ENCODE data around the gene HMGB1. TPM values are rescaled to one million over a fixed set of nuclear protein-coding genes. Genes with fewer than 3 reads are reported as not detected.
A peak's percentile ranks its signal among the peaks of the same experiment; 100 is the strongest.

The HMGB1 gene
- total RNA-seq, 3 donors from 2014 or later (not counting 1 experiment from before 2014, with no cell fraction given) = 397 to 449 (median 409) TPM

- intact Hi-C loops (cut with micrococcal nuclease) = loop anchor here (2.0 to 5.0 kb wide), 2 partner anchors 40 to 45 kb away; no protein-coding TSS in a partner anchor
- H3K9me3 Mint-ChIP-seq = no peaks in the 10 kb centered on the region
- TF ChIP-seq CTCF (IDR thresholded peaks at IDR 0.05) = no peak
- H3K4me3 Mint-ChIP-seq = peak within 1 kb of the TSS; percentile 94
- H3K4me1 ChIP-seq (ENCODE audit: control insufficient read depth, insufficient read depth, low read length) = peaks cover 9% of the 10 kb centered on the region
- no peaks in the 10 kb centered on the region for H3K27me3 Mint-ChIP-seq (ENCODE audit: low read depth in 2 of 2)
- H3K36me3 ChIP-seq (ENCODE audit: control insufficient read depth, insufficient read depth, low read length) = no peaks in the 10 kb centered on the region
- peak within 1 kb of the TSS; percentile 65 to 81 for H3K27ac Mint-ChIP-seq
- no peaks in the 10 kb centered on the region for H3K36me3 Mint-ChIP-seq
- no peaks in the 10 kb centered on the region for H3K27me3 ChIP-seq (ENCODE audit: control insufficient read depth, insufficient read depth, low read length)
- H3K4me3 ChIP-seq (ENCODE audit: low read length) = peak within 1 kb of the TSS; percentile 63
- no peaks in the 10 kb centered on the region for H3K9me3 ChIP-seq (ENCODE audit: control insufficient read depth, insufficient read depth, low read length)
- DNase-seq (peak; percentile 67 to 81), ATAC-seq (peak; percentile 91 to 92 (median 92))
- WGBS (ENCODE audit: insufficient coverage) = under 1% methylated on average over 57 of the region's 57 CpGs
- H3K27ac ChIP-seq (ENCODE audit: low read length) = peak within 1 kb of the TSS; percentile 33
- H3K4me1 Mint-ChIP-seq = peaks cover 11 to 15% of the 10 kb centered on the region in 2 donors
These were observed 43.5 kb downstream of the HMGB1 start, which contains the start of gene UBE2L5 for GRCh38 chr13:30422054-30422839. Gene UBE2L5 (plus strand): TSS chr13:30422493. CDS start chr13:30427991, 5,498 bp downstream.

GRCh38 chr13:30421093-30422053, 44.4 kb downstream of the HMGB1 start:
- Mint-ChIP-seq H3K27ac (peak overlapping the region in 1 of 2 donors; percentile 81), H3K9me3 (no peaks in the 10 kb centered on the region), H3K27me3 (ENCODE audit: low read depth in 2 of 2) (no peaks in the 10 kb centered on the region), H3K4me3 (peak overlapping the region; percentile 87), H3K36me3 (no peaks in the 10 kb centered on the region), H3K4me1 (peaks cover 11 to 15% of the 10 kb centered on the region in 2 donors)
- Histone ChIP-seq H3K9me3 (ENCODE audit: control insufficient read depth, insufficient read depth, low read length) (no peaks in the 10 kb centered on the region), H3K27me3 (ENCODE audit: control insufficient read depth, insufficient read depth, low read length) (no peaks in the 10 kb centered on the region), H3K4me3 (ENCODE audit: low read length) (peak overlapping the region; percentile 63), H3K4me1 (ENCODE audit: control insufficient read depth, insufficient read depth, low read length) (peaks cover 9% of the 10 kb centered on the region), H3K27ac (ENCODE audit: low read length) (peak overlapping the region; percentile 18), H3K36me3 (ENCODE audit: control insufficient read depth, insufficient read depth, low read length) (no peaks in the 10 kb centered on the region)
- intact Hi-C loops (cut with micrococcal nuclease) = loop anchor here (2.0 to 5.0 kb wide), 2 partner anchors 41 to 45 kb away; no protein-coding TSS in a partner anchor
- peak; percentile 25 to 43 (median 34) for ATAC-seq
- peak in 1 of 2 donors; percentile 55 for DNase-seq
- no peak for TF ChIP-seq CTCF (IDR thresholded peaks at IDR 0.05)
- 16% methylated on average over 50 of the region's 53 CpGs for WGBS (ENCODE audit: insufficient coverage)

GRCh38 chr13:30418717-30419459, 46.8 kb downstream of the HMGB1 start:
- no peaks in the 10 kb centered on the region for H3K27me3 Mint-ChIP-seq (ENCODE audit: low read depth in 2 of 2)
- no peak overlapping the region for H3K27ac ChIP-seq (ENCODE audit: low read length)
- intact Hi-C loops (cut with micrococcal nuclease) = no loop called here
- peaks cover 9% of the 10 kb centered on the region for H3K4me1 ChIP-seq (ENCODE audit: control insufficient read depth, insufficient read depth, low read length)
- no peaks in the 10 kb centered on the region for H3K36me3 ChIP-seq (ENCODE audit: control insufficient read depth, insufficient read depth, low read length)
- peaks cover 11 to 15% of the 10 kb centered on the region in 2 donors for H3K4me1 Mint-ChIP-seq
- ATAC-seq = no peak
- TF ChIP-seq CTCF (IDR thresholded peaks at IDR 0.05) = no peak
- WGBS (ENCODE audit: insufficient coverage) = 87% methylated on average over 8 of the region's 9 CpGs
- DNase-seq = no peak
- H3K4me3 ChIP-seq (ENCODE audit: low read length) = no peak overlapping the region
- no peak overlapping the region for H3K27ac Mint-ChIP-seq
- H3K9me3 ChIP-seq (ENCODE audit: control insufficient read depth, insufficient read depth, low read length) = no peaks in the 10 kb centered on the region
- H3K9me3 Mint-ChIP-seq = no peaks in the 10 kb centered on the region
- no peak overlapping the region for H3K4me3 Mint-ChIP-seq
- no peaks in the 10 kb centered on the region for H3K27me3 ChIP-seq (ENCODE audit: control insufficient read depth, insufficient read depth, low read length)
- no peaks in the 10 kb centered on the region for H3K36me3 Mint-ChIP-seq
